GM19455 (cell line): Measurements from ENCODE around the gene KCNAB1.

Experiments used
- ATAC-seq: cut with Tn5 transposase; IDR thresholded peaks from one replicate; pipeline ENCODE4 v1.9.1; 2021; ENCODE audit not compliant: unreplicated experiment

KCNAB1 gene

DNA sequence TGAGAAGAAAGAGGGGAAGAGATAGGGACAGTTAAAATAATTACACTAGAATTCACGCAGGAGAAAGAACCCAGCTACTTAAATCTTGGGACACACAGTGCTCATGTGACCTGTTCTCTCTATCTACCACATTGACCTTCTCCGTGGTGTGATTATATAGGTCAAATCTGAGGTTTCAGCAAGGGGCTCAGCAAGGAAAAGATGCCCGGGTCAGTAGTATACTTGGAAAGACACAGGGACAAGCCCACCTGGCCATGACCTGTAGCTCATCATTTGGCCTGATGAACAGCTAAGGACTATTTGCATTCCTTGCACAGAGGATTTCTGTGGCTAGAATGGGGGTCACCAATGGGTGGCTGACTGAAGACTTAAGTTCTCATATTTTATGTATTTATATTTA, 362.6 kb downstream of the KCNAB1 start:
- ATAC-seq, result no peak

DNA sequence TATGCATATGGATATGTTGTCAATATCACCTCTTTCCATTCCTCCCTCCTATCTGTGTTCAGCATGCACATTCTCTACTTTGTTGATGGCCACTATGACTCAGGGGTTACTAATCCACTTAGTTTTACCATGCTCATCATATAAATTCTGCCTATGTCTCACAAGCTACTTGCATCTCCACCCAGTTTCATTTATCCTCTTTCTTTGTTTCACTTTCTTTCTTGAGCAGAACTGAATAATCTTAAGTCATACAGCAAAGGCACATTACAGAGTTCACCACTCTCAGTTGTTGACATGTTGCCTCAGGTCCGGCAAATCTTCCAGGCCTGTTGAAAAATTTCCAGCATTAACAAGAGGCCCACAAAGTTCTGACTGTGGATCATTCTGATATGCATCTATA, 363.0 kb downstream of the KCNAB1 start:
- ATAC-seq, result peak; percentile 86

DNA sequence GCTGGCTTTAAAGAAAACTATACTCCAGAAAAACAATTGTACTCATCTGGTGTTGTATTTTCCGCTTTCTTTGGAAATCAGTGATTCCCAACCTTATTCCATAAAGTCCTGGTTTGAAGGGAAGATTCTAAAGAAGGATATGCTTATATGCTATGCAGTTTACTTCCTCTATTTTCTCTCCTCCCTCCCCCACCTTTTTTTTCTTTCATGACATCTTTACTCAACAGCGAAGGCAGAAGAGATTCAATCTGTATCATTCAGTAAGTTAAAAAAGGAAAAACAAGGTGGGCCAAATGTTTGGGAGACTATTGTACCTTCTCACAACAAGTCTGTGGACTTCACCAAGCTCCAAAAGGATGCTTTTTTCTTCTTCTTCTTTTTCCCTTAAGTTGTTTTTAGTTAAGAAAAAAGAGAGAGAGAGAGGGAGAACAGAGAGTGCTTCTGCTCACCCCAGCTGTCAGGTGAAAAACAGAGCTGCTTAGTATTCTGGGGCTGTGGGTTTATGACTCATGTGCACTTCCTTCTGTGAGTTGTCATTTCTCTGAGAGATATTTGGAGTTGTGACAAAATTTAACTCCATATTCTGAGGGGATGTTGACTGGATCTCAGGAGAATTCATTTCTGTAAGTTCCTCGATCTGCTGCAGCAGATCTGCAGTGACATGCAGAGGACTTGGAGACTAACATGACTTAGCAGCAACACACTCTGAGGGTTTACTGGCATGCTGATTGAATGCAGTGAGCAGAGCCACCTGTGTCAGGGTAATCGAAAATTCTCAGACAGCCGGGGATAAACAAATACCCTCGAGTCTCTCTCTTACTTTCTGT, 363.8 kb downstream of the KCNAB1 start:
- peak; percentile 86 for ATAC-seq

DNA sequence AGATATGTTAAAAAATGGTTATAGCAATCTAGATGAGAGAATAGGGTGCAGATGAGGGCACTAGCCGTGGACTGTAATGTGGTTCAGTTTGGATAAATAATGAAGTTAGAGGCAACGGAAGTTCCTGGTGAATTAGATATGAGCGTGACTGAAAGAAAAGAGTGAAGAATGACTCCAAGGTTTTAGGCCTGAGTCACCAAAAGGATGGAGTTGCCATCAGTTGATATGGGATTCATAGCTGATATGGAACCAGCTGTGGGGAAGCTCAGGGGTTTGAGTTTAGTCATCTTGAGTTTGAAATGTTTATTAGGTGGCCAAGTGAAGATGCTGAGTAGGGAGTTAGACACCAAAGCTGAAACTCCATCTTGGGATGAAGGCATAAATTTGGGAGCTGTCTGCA, 368.4 kb downstream of the KCNAB1 start:
- no peak for ATAC-seq

DNA sequence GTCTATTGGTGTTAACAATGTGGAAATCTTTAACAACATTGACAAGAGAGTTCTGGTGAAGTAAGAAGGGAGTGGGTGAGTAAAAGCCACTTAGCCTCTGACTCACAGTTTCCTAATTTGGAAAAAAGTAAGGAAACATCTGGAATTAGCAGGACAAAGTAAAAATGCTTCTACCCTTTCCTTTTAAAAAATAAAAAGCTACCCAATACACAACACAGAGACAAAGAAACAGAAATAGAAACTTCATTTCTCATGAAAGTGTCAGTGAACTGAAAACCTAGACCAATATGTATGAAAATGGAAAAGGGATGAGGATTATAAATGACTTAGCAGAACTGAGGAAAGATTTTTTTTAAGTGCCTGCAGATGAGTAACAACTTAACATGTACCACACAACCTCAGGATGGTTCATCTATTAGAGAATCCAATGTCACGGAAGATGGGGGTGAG, 369.1 kb downstream of the KCNAB1 start:
- peak; percentile 47 for ATAC-seq

DNA sequence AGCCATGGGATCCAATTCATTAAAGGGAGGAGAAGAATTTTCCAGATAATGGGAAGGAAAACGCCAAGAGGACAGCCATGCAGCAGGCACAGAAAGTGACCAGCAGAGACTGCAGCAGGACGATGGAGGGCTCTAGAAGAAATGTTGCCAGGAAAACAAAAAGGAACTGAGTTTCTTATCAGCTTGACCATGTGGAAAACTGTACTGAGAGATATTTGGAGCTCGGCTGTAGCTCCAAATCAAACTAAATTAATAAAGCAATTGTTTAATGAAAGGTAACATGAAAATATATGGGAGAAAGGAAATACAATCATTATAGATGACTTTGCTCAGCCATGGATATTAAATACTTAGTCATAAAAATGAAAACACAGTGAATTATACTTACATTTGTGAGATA, 370.8 kb downstream of the KCNAB1 start:
- ATAC-seq, result no peak

DNA sequence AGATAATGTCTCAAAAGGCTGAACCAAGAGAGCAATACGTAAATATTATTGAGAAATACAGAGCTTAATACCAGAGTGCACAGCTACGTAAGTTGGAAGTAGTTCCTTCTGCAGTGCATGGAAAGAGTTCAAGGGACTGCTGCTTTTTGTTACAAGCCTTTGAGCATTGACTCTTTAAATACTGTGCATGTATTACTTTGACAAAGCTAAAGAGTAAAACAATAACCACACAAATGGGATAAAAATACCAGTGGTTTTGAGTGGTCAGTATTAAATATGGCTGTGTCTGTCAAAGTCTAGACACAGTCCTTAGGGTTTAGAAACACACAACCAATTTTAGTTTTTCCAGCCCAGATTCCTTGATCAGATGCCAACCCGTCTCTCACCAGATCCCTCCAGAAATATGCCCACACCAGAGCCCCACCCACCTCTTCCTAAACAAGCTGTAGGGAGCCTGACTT, 372.5 kb downstream of the KCNAB1 start:
- ATAC-seq, result no peak

DNA sequence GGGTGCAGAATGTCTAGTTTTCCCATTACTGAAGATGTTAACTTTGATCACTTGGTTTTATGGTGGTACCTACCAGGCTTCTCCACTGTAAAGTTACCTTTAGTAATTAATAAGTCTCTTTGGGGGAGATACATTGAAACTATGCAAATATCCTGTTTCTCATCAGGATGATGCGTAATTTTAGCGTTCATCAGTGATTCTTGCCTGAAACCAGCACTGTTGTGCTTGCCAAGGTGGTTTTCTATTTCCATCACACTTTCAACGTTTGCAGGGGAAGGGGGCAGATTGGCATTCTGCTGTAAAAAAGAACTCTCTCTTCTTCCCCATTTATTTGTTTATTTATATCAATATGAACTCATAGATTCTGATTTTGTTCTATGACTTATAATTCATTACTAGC, 373.5 kb downstream of the KCNAB1 start:
- ATAC-seq, result no peak

DNA sequence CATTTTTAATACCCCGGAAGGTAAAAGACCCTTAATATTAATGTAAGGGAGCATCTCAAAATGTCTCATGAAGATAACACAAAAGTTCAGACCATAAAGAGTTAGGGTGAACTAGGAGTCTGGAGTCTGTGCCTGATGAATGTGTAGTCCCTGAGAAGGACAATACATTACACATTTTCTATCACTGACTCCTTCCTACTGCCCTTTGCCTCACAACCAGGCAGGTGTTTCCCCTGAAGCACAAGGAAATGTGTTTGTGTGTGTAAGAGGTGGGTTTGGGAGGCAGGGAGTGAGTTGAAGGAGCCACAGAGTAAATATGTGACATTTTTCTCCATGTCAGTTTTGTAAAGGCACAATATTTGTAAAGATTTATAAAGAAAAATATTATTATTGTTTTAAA, 375.4 kb downstream of the KCNAB1 start:
- no peak for ATAC-seq

DNA sequence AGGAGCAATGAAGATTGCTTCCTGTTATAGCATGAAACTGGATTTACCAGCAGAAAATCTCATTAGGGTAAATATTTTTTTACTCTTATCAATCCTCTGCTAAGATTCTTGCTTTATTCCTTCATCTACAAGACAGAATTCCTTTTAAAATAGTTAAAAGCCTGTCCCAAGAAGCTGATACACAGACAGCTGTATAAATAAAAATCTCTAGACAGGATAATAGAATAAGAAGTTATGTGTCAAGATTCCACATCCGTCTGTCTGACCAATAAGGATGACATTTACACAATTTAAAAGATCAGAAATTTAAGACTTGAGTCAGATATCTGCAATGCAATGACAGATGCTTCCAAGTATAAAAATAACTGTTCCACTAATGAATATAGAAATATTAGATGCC, 376.9 kb downstream of the KCNAB1 start:
- no peak for ATAC-seq

DNA sequence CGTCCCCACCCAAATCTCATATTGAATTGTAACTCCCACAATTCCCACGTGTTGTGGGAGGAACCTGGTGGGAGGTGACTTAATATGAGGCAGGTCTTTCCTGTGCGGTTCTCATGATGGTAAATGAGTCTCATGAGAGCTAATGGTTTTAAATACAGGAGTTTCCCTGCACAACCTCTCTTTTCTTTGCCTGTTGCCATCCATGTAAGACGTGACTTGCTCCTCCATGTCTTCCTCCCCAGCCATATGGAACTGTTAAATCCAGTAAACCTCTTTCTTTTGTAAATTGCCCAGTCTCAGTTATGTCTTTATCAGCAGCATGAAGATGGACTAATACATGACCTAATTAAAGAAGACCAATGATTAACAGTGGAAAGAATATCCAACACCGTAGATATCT, 377.9 kb downstream of the KCNAB1 start:
- ATAC-seq, result no peak

DNA sequence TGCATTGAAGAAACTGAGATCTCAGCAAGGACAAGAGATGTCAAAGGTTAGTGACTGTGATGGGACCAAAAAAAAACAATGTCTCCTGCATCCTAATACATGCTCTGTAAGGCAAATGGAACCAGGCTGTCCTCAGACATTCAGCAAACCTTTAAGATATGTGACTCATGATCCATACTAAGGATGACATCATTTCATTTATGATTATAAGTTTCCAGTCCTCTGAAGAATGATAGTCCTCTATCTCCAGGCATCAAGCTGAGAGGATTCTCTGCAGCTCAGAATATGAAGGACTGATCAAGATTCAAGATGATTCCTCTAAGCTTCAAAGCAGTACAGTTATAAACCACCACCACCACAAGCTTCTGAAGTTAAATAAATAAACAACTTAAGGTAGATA, 386.9 kb downstream of the KCNAB1 start:
- no peak for ATAC-seq

DNA sequence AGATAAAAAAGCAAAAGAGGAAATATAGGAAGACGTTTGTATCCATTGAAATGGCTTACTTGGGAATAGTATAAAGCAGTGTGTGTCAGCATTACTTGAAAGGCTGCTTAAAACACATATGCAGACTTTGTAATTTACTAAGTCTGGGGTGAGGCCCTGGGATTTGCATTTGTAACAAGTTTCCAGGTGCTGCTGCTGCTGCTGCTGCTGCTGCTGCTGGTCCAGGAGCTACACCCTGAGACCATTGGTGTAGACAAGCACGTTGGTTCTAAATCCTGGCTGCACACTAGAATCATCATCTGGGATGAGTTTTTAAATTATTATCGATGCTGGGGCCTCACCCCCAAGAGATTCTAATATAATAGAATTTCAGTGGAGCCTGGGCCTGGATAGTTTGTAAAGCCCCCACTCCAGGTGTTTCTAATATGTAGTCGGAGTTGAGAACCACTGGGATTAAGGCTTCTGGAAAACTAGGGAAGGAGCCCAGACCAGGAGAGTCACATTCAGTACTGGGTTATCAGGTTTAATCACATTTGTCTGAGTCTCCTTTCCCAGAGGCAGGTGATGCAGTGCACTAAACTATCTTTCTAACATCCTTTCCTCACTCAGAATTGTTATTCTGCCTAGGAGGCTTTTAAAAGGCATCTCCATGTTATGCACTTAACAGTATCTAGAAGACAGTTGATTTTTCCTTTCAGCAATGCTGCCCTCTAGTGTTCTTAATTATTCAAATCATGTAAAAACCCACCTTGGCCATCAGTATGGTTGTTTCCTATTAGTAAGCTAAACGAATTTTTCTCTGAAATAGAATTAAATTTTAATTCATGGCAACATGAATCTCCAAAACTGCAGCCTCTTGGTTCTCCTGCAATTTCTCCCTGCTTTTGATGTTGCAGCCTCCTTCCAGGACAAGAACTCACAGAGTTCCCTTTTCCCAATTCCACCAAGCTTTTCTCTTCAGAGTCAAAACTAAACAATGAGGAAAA, 389.1 kb downstream of the KCNAB1 start:
- peak; percentile 60 for ATAC-seq

DNA sequence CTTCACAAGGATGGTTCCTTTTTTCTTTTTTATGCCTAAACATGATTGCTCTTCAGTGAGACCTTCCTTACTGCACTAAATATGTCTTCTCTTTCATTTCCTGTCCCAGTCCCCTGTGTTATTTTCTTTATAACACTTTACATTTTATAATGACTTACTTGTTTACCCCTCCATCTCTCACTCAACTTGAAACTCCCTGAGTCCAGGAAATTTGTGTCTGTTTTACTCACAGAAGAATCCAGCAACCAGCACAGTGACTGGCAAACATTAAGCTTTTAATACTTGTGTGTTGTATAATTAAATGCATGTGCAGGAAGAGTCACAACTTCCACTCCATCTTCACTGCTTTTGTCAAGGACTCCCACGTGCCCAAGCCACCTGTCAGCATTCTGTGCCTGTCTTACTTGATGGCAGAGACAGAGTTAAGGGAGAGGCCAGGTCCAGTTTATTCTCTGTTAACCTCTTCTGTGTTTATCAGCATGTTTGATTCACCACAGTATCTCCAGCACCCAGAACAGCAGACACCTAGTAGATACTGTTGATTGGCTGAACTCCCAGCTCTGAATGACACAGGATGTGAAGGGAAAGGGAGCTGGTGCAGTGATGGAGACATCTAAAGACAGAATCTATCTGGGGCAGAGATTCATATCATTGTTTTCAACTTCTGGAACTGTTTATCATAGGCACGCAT, 391.8 kb downstream of the KCNAB1 start:
- no peak for ATAC-seq

DNA sequence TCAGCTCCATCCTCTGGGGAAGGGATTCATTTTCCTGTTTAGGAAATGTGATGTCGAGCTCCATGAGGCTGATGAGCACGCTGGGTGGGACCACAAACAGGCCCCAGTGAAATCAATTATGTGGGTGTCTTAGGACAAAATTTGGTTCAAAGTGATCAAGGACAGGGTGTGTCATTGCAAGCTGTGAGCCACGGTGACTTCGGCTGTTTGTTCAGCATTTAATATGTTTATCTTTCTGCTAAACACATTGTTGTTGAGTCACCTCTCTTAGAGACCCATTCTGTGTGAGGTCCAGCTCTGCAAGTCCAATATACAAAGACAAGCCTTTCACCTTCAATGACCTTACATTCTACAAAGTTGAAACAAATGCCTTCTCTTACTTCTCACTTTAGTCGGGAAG, 393.2 kb downstream of the KCNAB1 start:
- no peak for ATAC-seq

DNA sequence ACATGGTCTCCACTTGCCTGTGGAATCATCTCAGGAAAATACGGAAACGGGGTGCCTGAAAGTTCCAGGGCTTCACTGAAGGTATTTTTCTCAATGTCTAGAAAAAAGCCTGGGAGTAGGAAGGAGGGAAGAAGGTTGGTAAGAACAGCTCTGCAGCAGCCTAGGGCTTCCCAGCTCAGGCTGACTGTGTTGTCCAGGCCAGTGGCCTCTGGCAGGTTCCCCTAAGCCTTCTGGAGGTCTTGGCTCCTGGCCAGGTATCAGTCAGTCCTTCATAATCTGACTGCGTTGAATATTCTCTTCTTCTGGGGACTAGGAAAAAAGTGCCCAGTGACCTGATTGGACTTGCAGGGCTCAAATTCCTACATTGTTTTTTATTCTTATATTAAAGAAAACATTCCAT, 395.9 kb downstream of the KCNAB1 start:
- no peak for ATAC-seq

DNA sequence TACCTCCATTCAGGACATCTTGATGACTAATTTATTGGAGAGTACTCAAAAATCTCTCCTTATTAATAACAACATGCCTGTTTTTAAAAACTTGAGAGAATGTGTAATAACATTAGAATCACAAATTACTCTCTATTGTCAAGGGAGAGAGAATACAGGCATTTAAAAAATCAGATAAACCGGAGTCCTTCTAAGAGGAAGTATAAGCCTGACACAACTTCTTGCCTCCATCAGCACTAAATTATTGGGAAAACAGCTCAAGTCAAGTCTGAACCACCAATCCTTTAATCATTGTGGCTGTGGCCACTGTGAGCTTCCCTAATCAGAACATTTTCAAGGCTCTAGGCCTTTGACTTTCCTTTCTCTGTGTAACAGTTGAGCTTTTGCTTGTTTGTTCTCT, 396.6 kb downstream of the KCNAB1 start:
- ATAC-seq, result no peak

DNA sequence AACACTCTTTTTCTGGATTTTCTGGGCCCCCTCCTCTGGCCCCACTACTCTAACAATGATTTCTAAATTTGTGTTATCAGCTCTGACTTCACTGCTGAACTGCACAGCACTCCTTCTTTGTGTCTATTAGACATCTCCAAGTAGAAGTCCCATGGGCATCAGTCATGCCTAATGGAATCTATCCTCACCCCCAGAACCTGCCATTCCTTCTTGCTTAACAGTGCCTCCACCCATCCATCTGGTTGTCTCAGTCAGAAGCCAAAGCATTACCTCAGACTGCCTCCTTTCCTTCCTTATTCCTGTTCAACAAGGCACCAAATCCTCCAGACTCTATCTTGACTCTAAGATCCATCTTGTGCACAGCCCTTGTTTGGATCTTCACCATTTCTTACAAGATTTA, 398.3 kb downstream of the KCNAB1 start:
- no peak for ATAC-seq

DNA sequence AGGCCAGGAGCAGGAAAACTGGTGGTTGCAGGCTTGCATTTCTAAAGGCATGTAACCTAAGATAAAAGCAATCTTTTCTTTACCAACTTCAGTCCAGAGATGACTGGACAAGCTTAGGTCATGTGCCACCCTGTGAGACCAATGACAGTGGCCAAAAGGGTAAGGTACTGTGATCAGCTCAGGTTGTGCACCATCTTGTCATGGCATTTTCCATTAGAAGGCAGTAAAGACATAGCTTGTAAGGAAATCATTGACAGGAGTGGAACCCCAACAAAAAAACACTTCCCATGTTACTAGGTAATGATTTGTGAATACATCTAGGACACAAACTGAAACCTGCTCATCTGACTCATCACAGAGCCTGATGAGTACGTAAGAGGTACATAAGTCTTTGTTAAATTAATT, 399.4 kb downstream of the KCNAB1 start:
- ATAC-seq, result peak; percentile 56

DNA sequence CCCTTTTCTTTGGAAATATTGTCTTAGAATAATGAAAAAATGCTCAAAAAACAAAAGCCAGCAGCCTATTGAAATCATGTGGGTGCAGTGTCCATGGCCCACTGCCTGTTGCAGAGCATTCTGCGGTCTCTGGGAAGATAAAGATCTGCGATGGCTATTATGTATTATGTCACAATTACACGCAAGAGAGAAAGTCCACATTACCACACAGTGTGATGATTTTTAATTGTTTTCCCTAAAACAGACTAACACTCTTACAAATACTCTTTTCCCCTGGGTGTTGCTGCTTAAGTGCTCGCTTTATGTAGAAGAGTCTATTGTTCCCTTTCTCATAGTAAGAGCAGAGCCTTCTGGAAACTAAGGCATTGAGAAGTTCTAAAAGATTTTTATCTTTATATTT, 402.3 kb downstream of the KCNAB1 start:
- ATAC-seq, result no peak

DNA sequence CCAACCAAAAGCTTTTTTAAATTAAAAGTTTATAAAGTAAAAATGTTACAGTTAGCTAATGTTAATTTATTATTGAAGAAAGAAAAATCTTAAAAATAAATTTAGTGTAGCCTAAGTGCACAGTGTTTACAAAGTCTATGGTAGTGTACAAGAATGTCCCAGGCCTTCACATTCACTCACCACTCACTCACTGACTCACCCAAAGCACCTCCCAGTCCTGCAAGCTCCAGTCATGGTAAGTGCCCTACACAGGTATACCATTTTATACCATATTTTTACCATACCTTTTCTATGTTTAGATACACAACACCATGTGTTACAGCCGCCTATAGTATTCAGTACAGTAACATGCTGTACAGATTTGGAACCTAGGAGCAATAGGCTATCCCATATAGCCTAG, 405.4 kb downstream of the KCNAB1 start:
- no peak for ATAC-seq
